Stimulated activated naive B cell treated with anti-CD40 and anti-IgM and Interleukin-4, amounts not matched to agents 10 μg/mL and 1 μg/mL and 100 μg/mL, for 72 hours (primary cell): ENCODE results near the gene LRBA.
A peak's percentile ranks its signal among the peaks of the same experiment; 100 is the strongest.

Experiments used
- ATAC-seq, 2 donors: fragments of 150-1000 bp; cut with Tn5 transposase; replicated peaks; 2 replicates each; pipeline ENCODE4 v1.10.0; 2021; ENCODE audit warnings: moderate library complexity in 1 of 2
- DNase-seq: peaks from one replicate; pipeline ENCODE4 v3.0.0; 2021
- H3K27ac Mint-ChIP-seq: one replicate; pipeline ENCODE4 v1.8.0; 2022; ENCODE audit warnings: mild to moderate bottlenecking, mixed read lengths
- H3K27me3 Mint-ChIP-seq, 2 donors: one replicate each; pipeline ENCODE4 v1.8.0; 2022; ENCODE audit warnings: mixed read lengths in 2 of 2
- H3K36me3 Mint-ChIP-seq, 2 donors: one replicate each; pipeline ENCODE4 v1.8.0; 2022; ENCODE audit warnings: mixed read lengths in 2 of 2, mild to moderate bottlenecking in 1 of 2
- H3K4me1 Mint-ChIP-seq, 2 donors: one replicate each; pipeline ENCODE4 v1.8.0; 2022; ENCODE audit warnings: mixed read lengths in 2 of 2, mild to moderate bottlenecking in 1 of 2
- H3K4me3 Mint-ChIP-seq, 2 donors: one replicate each; pipeline ENCODE4 v1.8.0; 2022; ENCODE audit warnings: mild to moderate bottlenecking in 2 of 2, mixed read lengths in 2 of 2, moderate library complexity in 1 of 2
- H3K9me3 Mint-ChIP-seq, 2 donors: one replicate each; pipeline ENCODE4 v1.8.0; 2022; ENCODE audit warnings: mixed read lengths in 2 of 2, mild to moderate bottlenecking in 1 of 2

The LRBA gene

DNA sequence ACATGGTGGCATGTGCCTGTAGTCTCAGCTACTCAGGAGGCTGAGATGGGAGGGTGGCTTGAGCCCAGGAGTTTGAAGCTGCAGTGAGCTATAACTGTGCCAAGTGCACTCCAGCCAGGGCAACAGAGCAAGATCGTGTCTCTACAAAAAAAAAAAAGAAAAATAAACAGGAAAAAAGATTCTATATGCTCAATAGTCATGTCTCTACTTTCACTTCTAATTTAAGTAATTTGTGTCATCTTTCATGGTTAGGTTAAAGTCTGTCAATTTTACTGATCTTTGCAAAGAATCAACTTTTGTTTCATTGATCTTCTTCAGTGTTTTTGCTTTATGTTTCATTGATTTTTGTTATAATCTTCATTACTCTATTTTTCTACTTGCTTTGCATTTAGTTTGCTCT, 539.3 kb downstream of the LRBA start:
- peaks cover 26 to 43% of the 10 kb centered on the region in 2 donors for H3K36me3 Mint-ChIP-seq
- H3K4me1 Mint-ChIP-seq = no peaks in the 10 kb centered on the region
- DNase-seq (no peak), ATAC-seq (no peak)
- H3K27ac Mint-ChIP-seq = no peak overlapping the region
- H3K4me3 Mint-ChIP-seq = no peak overlapping the region
- peaks cover 3 to 5% of the 10 kb centered on the region in 2 donors for H3K9me3 Mint-ChIP-seq
- no peaks in the 10 kb centered on the region for H3K27me3 Mint-ChIP-seq

DNA sequence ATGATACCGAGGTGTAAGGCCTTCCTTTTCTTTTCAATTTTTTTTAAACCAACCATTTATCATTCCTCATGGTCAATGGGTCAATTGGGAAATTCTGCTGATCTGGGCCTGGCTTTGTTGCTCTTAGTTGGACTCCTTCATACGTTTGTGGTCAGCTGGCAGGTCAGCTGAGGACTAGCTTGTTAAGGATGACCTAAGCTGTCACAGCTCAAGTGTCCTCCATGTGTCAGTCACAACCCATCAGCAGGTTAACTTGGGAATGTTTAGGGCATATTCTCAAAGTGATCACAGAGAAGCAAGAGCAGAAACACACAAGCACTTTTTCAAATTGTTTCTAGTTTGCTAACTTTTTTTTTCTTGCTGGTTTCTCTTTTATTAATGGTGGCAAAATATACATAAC, 550.6 kb downstream of the LRBA start:
- no peaks in the 10 kb centered on the region for H3K9me3 Mint-ChIP-seq
- ATAC-seq = no peak
- no peaks in the 10 kb centered on the region for H3K4me1 Mint-ChIP-seq
- H3K4me3 Mint-ChIP-seq = no peak overlapping the region
- DNase-seq = no peak
- no peaks in the 10 kb centered on the region for H3K27me3 Mint-ChIP-seq
- no peak overlapping the region for H3K27ac Mint-ChIP-seq
- peaks cover 16 to 26% of the 10 kb centered on the region in 2 donors for H3K36me3 Mint-ChIP-seq

DNA sequence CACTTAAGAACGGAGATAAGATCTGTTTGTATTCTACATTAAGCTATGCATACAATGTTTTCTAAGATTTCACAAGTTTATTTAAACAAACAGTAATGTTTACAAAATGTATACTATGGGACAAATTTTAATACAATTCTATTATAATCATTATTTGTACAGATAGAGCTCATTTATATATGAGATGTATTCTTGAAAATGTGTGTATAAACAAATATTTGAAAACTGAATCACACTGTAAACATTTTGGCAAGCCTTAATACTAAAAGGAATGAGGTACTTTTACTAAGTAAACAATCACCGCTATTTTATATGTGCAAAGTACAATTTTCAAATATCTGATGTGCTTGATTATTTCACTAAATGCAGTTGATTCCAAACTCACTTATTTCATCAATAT, 552.3 kb downstream of the LRBA start:
- H3K4me3 Mint-ChIP-seq = no peak overlapping the region
- no peaks in the 10 kb centered on the region for H3K9me3 Mint-ChIP-seq
- no peaks in the 10 kb centered on the region for H3K4me1 Mint-ChIP-seq
- DNase-seq (no peak), ATAC-seq (no peak)
- H3K36me3 Mint-ChIP-seq = peaks cover 20 to 30% of the 10 kb centered on the region in 2 donors
- H3K27ac Mint-ChIP-seq = no peak overlapping the region
- no peaks in the 10 kb centered on the region for H3K27me3 Mint-ChIP-seq

GRCh38 chr4:150461957-150462356, 553.1 kb downstream of the LRBA start:
- DNase-seq = no peak
- no peaks in the 10 kb centered on the region for H3K4me1 Mint-ChIP-seq
- no peaks in the 10 kb centered on the region for H3K9me3 Mint-ChIP-seq
- no peaks in the 10 kb centered on the region for H3K27me3 Mint-ChIP-seq
- no peak for ATAC-seq
- H3K4me3 Mint-ChIP-seq = no peak overlapping the region
- no peak overlapping the region for H3K27ac Mint-ChIP-seq
- H3K36me3 Mint-ChIP-seq = peaks cover 20 to 30% of the 10 kb centered on the region in 2 donors

GRCh38 chr4:150457802-150458201, 557.3 kb downstream of the LRBA start:
- H3K27me3 Mint-ChIP-seq = no peaks in the 10 kb centered on the region
- peaks cover 13 to 26% of the 10 kb centered on the region in 2 donors for H3K36me3 Mint-ChIP-seq
- no peak for ATAC-seq

GRCh38 chr4:150451883-150452282, 563.2 kb downstream of the LRBA start:
- Mint-ChIP-seq H3K36me3 (peaks cover 21 to 37% of the 10 kb centered on the region in 2 donors), H3K4me3 (no peak overlapping the region), H3K27ac (no peak overlapping the region), H3K4me1 (no peaks in the 10 kb centered on the region), H3K9me3 (peaks cover 4 to 11% of the 10 kb centered on the region in 2 donors), H3K27me3 (no peaks in the 10 kb centered on the region)
- no peak for ATAC-seq
- DNase-seq = no peak

More at GRCh38 chr4:150457802-150458201, 557.3 kb downstream of the LRBA start:
- Mint-ChIP-seq H3K27ac (no peak overlapping the region), H3K4me3 (no peak overlapping the region), H3K9me3 (peaks cover 4 to 10% of the 10 kb centered on the region in 2 donors), H3K4me1 (no peaks in the 10 kb centered on the region)
- no peak for DNase-seq

DNA sequence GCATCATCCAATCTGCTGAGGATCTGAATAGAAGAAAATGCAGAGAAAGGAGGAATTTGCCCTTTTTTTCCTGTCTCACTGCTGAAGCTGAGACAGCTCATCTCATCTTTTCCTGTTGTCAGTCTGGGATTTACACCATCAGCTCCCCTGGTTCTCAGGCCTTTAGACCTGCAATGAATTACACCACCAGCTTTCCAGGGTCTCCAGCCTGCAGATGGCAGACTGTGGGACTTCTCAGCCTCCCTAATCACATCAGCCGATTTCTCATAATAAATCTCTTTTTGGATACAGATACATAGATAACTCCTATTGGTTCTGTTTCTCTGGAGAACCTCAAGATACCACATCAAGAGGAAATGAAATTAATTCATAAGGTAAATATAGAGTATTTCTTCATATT, 567.7 kb downstream of the LRBA start:
- Mint-ChIP-seq H3K9me3 (peaks cover 0 to 2% of the 10 kb centered on the region in 2 donors), H3K27me3 (no peaks in the 10 kb centered on the region), H3K36me3 (peaks cover 18 to 34% of the 10 kb centered on the region in 2 donors), H3K4me3 (no peak overlapping the region), H3K4me1 (no peaks in the 10 kb centered on the region), H3K27ac (no peak overlapping the region)
- no peak for ATAC-seq
- no peak for DNase-seq

DNA sequence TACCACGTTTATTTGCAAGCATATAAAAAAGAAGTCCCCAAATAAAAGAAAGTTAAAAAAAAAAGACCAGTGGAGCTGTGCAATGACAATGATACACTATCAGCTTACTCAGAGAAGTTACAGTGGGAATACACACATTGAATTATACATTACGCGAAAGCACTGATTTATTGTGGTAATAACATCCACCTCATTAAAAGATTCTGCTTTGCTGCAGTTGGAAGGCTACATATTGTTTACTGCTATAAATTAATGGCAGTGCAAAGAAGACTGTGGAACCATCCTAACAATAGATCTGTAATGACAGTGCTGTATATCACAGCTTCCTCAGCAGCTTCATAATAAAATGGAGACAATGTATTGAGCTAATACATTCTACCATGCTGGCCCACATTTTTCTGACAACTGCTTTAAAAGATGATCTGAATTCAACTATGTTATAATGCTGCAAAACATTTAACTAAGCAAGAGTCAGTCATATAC, 575.6 kb downstream of the LRBA start:
- Mint-ChIP-seq H3K4me3 (no peak overlapping the region), H3K9me3 (no peaks in the 10 kb centered on the region), H3K36me3 (peaks cover 13 to 19% of the 10 kb centered on the region in 2 donors), H3K27ac (no peak overlapping the region), H3K4me1 (peaks cover 3 to 6% of the 10 kb centered on the region in 2 donors), H3K27me3 (no peaks in the 10 kb centered on the region)
- ATAC-seq = no peak
- no peak for DNase-seq

- no peak for DNase-seq
- peak; percentile 34 to 72 for ATAC-seq
- H3K4me1 Mint-ChIP-seq = peaks cover 3 to 6% of the 10 kb centered on the region in 2 donors
- peaks cover 0 to 1% of the 10 kb centered on the region in 2 donors for H3K9me3 Mint-ChIP-seq
- no peaks in the 10 kb centered on the region for H3K27me3 Mint-ChIP-seq
- H3K27ac Mint-ChIP-seq = no peak overlapping the region
- H3K36me3 Mint-ChIP-seq = peaks cover 13 to 14% of the 10 kb centered on the region in 2 donors
- no peak overlapping the region for H3K4me3 Mint-ChIP-seq
Observed at GRCh38 chr4:150436598-150437370, 578.3 kb downstream of the LRBA start.

GRCh38 chr4:150431221-150431620, 583.9 kb downstream of the LRBA start:
- Mint-ChIP-seq H3K27ac (no peak overlapping the region), H3K4me3 (no peak overlapping the region), H3K9me3 (peaks cover 0 to 1% of the 10 kb centered on the region in 2 donors), H3K27me3 (no peaks in the 10 kb centered on the region), H3K4me1 (no peaks in the 10 kb centered on the region), H3K36me3 (peaks cover 16 to 17% of the 10 kb centered on the region in 2 donors)
- ATAC-seq (no peak), DNase-seq (no peak)

- Mint-ChIP-seq H3K9me3 (no peaks in the 10 kb centered on the region), H3K36me3 (peaks cover 16 to 22% of the 10 kb centered on the region in 2 donors), H3K4me3 (no peak overlapping the region), H3K4me1 (no peaks in the 10 kb centered on the region), H3K27ac (no peak overlapping the region), H3K27me3 (no peaks in the 10 kb centered on the region)
- ATAC-seq (no peak), DNase-seq (no peak)
Observed at GRCh38 chr4:150425161-150425560, 589.9 kb downstream of the LRBA start.

DNA sequence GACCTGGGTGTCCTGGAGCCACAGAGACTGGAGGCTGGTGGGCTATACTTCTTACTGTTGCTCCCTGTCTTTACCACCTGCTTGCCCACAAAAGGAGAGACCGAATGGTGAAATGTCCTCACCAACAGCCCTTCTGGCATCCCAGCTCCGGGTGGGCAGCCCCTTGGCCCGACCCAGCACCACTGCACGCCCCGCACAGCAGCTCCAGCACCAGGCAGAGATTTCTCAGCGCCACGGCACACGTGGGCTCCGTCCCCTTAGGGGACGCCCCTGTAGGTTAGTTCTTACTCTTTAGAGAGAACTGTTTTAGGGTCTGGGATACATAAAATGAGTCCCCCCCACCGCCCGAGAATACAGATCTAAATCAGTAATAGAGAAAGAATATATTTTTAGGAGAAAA, 591.6 kb downstream of the LRBA start:
- DNase-seq = no peak
- no peak overlapping the region for H3K27ac Mint-ChIP-seq
- peaks cover 16 to 22% of the 10 kb centered on the region in 2 donors for H3K36me3 Mint-ChIP-seq
- no peaks in the 10 kb centered on the region for H3K9me3 Mint-ChIP-seq
- no peak overlapping the region for H3K4me3 Mint-ChIP-seq
- no peaks in the 10 kb centered on the region for H3K27me3 Mint-ChIP-seq
- H3K4me1 Mint-ChIP-seq = no peaks in the 10 kb centered on the region
- ATAC-seq = no peak

DNA sequence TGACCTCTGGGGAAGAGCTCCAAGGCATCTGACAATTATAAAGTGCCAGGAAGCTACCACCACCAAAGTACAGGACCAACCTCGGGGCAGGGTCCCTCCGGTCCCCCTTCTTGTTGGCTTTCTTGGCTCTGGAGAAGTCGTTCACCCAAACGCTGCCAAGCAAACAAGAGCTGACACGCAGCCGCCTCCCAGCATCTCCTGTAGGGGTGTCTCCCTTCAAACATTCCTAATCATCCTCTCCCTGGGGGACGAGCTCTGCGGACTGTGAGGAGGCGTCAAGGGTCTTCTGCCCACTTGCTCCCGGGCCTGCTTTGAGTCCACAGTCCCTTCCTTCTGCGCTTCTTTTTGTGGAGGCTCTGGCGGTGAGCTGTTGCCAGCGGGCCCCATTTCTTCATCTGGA, 592.0 kb downstream of the LRBA start:
- peaks cover 16 to 20% of the 10 kb centered on the region in 2 donors for H3K36me3 Mint-ChIP-seq
- no peaks in the 10 kb centered on the region for H3K27me3 Mint-ChIP-seq
- no peaks in the 10 kb centered on the region for H3K4me1 Mint-ChIP-seq
- H3K4me3 Mint-ChIP-seq = no peak overlapping the region
- ATAC-seq (no peak), DNase-seq (no peak)
- H3K27ac Mint-ChIP-seq = no peak overlapping the region
- no peaks in the 10 kb centered on the region for H3K9me3 Mint-ChIP-seq

DNA sequence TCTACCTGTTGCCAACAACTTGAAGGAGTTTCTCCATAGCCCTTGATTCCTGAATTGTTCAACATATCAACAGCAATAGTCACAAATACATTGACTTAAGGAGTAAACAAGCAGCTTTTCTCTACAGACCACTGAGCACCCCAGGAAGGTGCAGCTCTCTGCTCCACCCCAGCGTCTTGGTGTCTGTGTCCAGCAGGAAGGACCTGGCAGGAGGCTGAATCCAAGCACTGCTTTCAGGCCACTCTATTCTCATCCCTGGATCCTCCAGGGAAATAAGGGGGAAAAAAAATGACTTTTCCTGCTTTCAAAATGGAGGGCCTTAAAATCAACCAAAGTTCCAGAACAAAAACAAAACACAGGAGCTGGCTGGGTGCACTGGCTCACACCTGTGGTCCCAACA, 593.5 kb downstream of the LRBA start:
- Mint-ChIP-seq H3K9me3 (no peaks in the 10 kb centered on the region), H3K27me3 (no peaks in the 10 kb centered on the region), H3K36me3 (peaks cover 16 to 18% of the 10 kb centered on the region in 2 donors), H3K4me1 (no peaks in the 10 kb centered on the region), H3K4me3 (no peak overlapping the region), H3K27ac (no peak overlapping the region)
- no peak for DNase-seq
- no peak for ATAC-seq

DNA sequence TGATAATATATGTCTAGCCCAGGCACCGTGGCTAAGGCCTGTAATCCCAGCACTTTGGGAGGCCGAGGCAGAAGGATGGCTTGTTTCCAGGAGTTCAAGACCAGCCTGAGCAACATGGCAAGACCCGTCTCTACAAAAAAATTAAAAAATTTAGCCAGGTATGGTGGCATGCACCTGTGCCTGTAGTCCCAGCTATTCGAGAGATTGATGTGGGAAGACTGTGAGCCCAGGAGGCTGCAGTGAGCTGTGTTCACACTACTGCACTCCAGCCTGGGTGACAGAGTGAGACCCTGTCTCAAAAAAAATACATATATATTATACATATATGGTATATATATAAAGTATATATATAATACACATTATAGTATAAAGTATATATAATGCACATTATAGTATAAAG, 595.1 kb downstream of the LRBA start:
- no peak overlapping the region for H3K27ac Mint-ChIP-seq
- H3K4me1 Mint-ChIP-seq = no peaks in the 10 kb centered on the region
- peaks cover 18 to 19% of the 10 kb centered on the region in 2 donors for H3K36me3 Mint-ChIP-seq
- H3K4me3 Mint-ChIP-seq = no peak overlapping the region
- no peaks in the 10 kb centered on the region for H3K9me3 Mint-ChIP-seq
- ATAC-seq (no peak), DNase-seq (no peak)
- H3K27me3 Mint-ChIP-seq = no peaks in the 10 kb centered on the region
